IMR-90 (cell line): Measurements from ENCODE around the gene INPP5F. TPM values are rescaled to one million over a fixed set of nuclear protein-coding genes. Genes with fewer than 3 reads are reported as not detected.

Experiments
- ATAC-seq: fragments of 200-7000 bp; cut with Tn5 transposase; 2 replicates; pipeline ENCODE4 v1.9.1; 2020; ENCODE audit warnings: low read depth, mild to moderate bottlenecking, moderate library complexity
- BruUV-seq: library from RNA; stranded (reverse); fragments of 400-500 nt; replicated peaks from 2 replicates; lab custom pipeline; 2021; lab: Mats Ljungman, UMichigan
- CTCF ChIA-PET: fragments of 300-600 bp; formaldehyde crosslinking; extraction: SDS; loops from one replicate; lab custom pipeline; 2021; ENCODE audit warnings: antibody characterized with exemption; lab: Yijun Ruan, JAX
- POLR2A ChIA-PET: fragments of 300-600 bp; sonication (Branson Sonifier 250); formaldehyde crosslinking; loops from one replicate; lab custom pipeline; 2022; ENCODE audit warnings: antibody characterized with exemption; ENCODE audit not compliant: unreplicated experiment; lab: Charles Lee
- DNase-seq: peaks from one replicate; pipeline ENCODE4 v3.0.0; 2013
- H2AFZ ChIP-seq: replicated peaks from 2 replicates; pipeline ENCODE3; 2013; ENCODE audit warnings: low read length, mild to moderate bottlenecking; ENCODE audit not compliant: poor library complexity
- H2AK5ac ChIP-seq: 2 replicates; pipeline ENCODE4 v1.6.1; 2013; ENCODE audit warnings: low read depth, low read length, inconsistent platforms
- H2AK9ac ChIP-seq: replicated peaks from 2 replicates; pipeline ENCODE3; 2013; ENCODE audit warnings: mild to moderate bottlenecking, low read depth, low read length, moderate library complexity; ENCODE audit not compliant: poor library complexity
- H2BK120ac ChIP-seq: 2 replicates; pipeline ENCODE4 v1.6.1; 2013; ENCODE audit warnings: low read depth, low read length, inconsistent platforms
- H2BK15ac ChIP-seq: 3 replicates; pipeline ENCODE4 v1.6.1; 2013; ENCODE audit warnings: low read depth, low read length, inconsistent platforms
- H2BK20ac ChIP-seq: 2 replicates; pipeline ENCODE4 v1.6.1; 2013; ENCODE audit warnings: low read depth, mild to moderate bottlenecking, inconsistent platforms, low read length, moderate library complexity
- H2BK5ac ChIP-seq: 2 replicates; pipeline ENCODE4 v1.6.1; 2013; ENCODE audit warnings: mild to moderate bottlenecking, low read depth, low read length, inconsistent platforms; ENCODE audit not compliant: poor library complexity, severe bottlenecking
- H3K14ac ChIP-seq: replicated peaks from 2 replicates; pipeline ENCODE4 v1.6.1; 2013; ENCODE audit warnings: low read depth, low read length, inconsistent platforms
- H3K18ac ChIP-seq: 2 replicates; pipeline ENCODE4 v1.6.1; 2013; ENCODE audit warnings: low read depth, low read length, control low read depth
- H3K23ac ChIP-seq: 2 replicates; pipeline ENCODE4 v1.6.1; 2013; ENCODE audit warnings: low read depth, low read length, inconsistent platforms
- H3K27ac ChIP-seq: 2 replicates; pipeline ENCODE4 v1.5.1; 2013; ENCODE audit warnings: mild to moderate bottlenecking, control low read depth, low read length; ENCODE audit not compliant: insufficient read depth
- H3K27me3 ChIP-seq: 2 replicates; pipeline ENCODE4 v1.6.1; 2013; ENCODE audit warnings: low read length; ENCODE audit not compliant: control insufficient read depth, insufficient read depth
- H3K36me3 ChIP-seq: 2 replicates; pipeline ENCODE4 v1.6.1; 2013; ENCODE audit warnings: low read length, mixed read lengths; ENCODE audit not compliant: control insufficient read depth, insufficient read depth
- H3K4ac ChIP-seq: 2 replicates; pipeline ENCODE4 v1.6.1; 2013; ENCODE audit warnings: low read depth, low read length, inconsistent platforms
- H3K4me1 ChIP-seq: 2 replicates; pipeline ENCODE4 v1.6.1; 2013; ENCODE audit warnings: low read length, mixed read lengths; ENCODE audit not compliant: control insufficient read depth, insufficient read depth
- H3K4me2 ChIP-seq: 2 replicates; pipeline ENCODE4 v1.6.1; 2013; ENCODE audit warnings: low read depth, mild to moderate bottlenecking, control low read depth, low read length, moderate library complexity
- H3K4me3 ChIP-seq: 2 replicates; pipeline ENCODE4 v1.5.1; 2013; ENCODE audit warnings: low read depth, mild to moderate bottlenecking, control low read depth, low read length, moderate library complexity; ENCODE audit not compliant: insufficient read depth
- H3K56ac ChIP-seq: 2 replicates; pipeline ENCODE4 v1.6.1; 2013; ENCODE audit warnings: low read length, inconsistent platforms; ENCODE audit not compliant: insufficient read depth; ENCODE audit errors: extremely low read depth
- H3K79me1 ChIP-seq, 2 experiments: 2 replicates each; pipeline ENCODE4 v1.6.1; 2013; ENCODE audit warnings: low read length in 2 of 2, inconsistent platforms in 1 of 2, low read depth in 1 of 2
- H3K9ac ChIP-seq: 2 replicates; pipeline ENCODE4 v1.6.1; 2013; ENCODE audit warnings: low read depth, low read length, control low read depth
- H3K9me1 ChIP-seq: 2 replicates; pipeline ENCODE4 v1.6.1; 2013; ENCODE audit warnings: low read length, inconsistent platforms; ENCODE audit not compliant: insufficient read depth
- H3K9me3 ChIP-seq: 2 replicates; pipeline ENCODE4 v1.6.1; 2013; ENCODE audit warnings: low read length; ENCODE audit not compliant: control insufficient read depth, insufficient read depth
- H4K20me1 ChIP-seq: 2 replicates; pipeline ENCODE4 v1.6.1; 2013; ENCODE audit warnings: low read length, inconsistent platforms; ENCODE audit not compliant: insufficient read depth
- H4K5ac ChIP-seq: 2 replicates; pipeline ENCODE4 v1.6.1; 2013; ENCODE audit warnings: mild to moderate bottlenecking, low read depth, low read length, control low read depth
- H4K8ac ChIP-seq, 2 experiments: 2 replicates each; pipeline ENCODE4 v1.6.1; 2013; ENCODE audit warnings: low read depth in 2 of 2, low read length in 2 of 2, control low read depth in 1 of 2, inconsistent platforms in 1 of 2
- H4K91ac ChIP-seq: 2 replicates; pipeline ENCODE4 v1.6.1; 2013; ENCODE audit warnings: low read depth, low read length, inconsistent platforms; ENCODE audit not compliant: insufficient read depth
- BHLHE40 ChIP-seq: fragments of 150-350 bp; IDR thresholded peaks from 2 replicates; pipeline ENCODE4 v1.6.1; 2016; ENCODE audit warnings: mild to moderate bottlenecking, low read depth, low read length
- CEBPB ChIP-seq: IDR thresholded peaks from 2 replicates; pipeline ENCODE4 v1.6.1; 2012; ENCODE audit warnings: low read depth, low read length, improper control_type of control experiment
- CHD1 ChIP-seq: IDR thresholded peaks from 2 replicates; pipeline ENCODE4 v1.6.1; 2012; ENCODE audit warnings: low read depth, low read length, improper control_type of control experiment
- FOS ChIP-seq: fragments of 150-350 bp; IDR thresholded peaks from 2 replicates; pipeline ENCODE4 v1.6.1; 2016; ENCODE audit warnings: low read depth, low read length
- MAFK ChIP-seq: IDR thresholded peaks from 2 replicates; pipeline ENCODE4 v1.6.1; 2012; ENCODE audit warnings: low read depth, low read length, improper control_type of control experiment
- MAZ ChIP-seq: IDR thresholded peaks from 2 replicates; pipeline ENCODE4 v1.6.1; 2012; ENCODE audit warnings: low read depth, mild to moderate bottlenecking, low read length, improper control_type of control experiment, moderate library complexity, borderline replicate concordance
- MXI1 ChIP-seq: IDR thresholded peaks from 2 replicates; pipeline ENCODE4 v1.6.1; 2012; ENCODE audit warnings: low read depth, mild to moderate bottlenecking, low read length, moderate library complexity, borderline replicate concordance
- NFE2L2 ChIP-seq: fragments of 150-350 bp; IDR thresholded peaks from 2 replicates; pipeline ENCODE4 v1.6.1; 2016; ENCODE audit warnings: low read depth, mild to moderate bottlenecking, low read length
- POLR2A ChIP-seq: IDR thresholded peaks from 2 replicates; pipeline ENCODE4 v1.6.1; 2012; ENCODE audit warnings: mild to moderate bottlenecking, low read depth, low read length
- RAD21 ChIP-seq: IDR thresholded peaks from 2 replicates; pipeline ENCODE4 v1.6.1; 2012; ENCODE audit warnings: low read length, improper control_type of control experiment
- RCOR1 ChIP-seq: IDR thresholded peaks from 2 replicates; pipeline ENCODE4 v1.6.1; 2012; ENCODE audit warnings: mild to moderate bottlenecking, low read length, improper control_type of control experiment; ENCODE audit not compliant: insufficient replicate concordance
- RFX5 ChIP-seq: IDR thresholded peaks from 2 replicates; pipeline ENCODE4 v1.8.0; 2012; ENCODE audit warnings: low read depth, mild to moderate bottlenecking, low read length, moderate library complexity
- SMC3 ChIP-seq: fragments of 150-350 bp; IDR thresholded peaks from 2 replicates; pipeline ENCODE4 v1.6.1; 2016; ENCODE audit warnings: low read depth, mild to moderate bottlenecking, antibody characterized with exemption, low read length, moderate library complexity
- WGBS, 2 experiments: methylation state at CpG; one replicate each; pipeline versions ENCODE4 v1.1.5 to v1.1.7; 2013; ENCODE audit warnings: missing lambda C conversion rate in 2 of 2; ENCODE audit not compliant: insufficient read length in 1 of 2; ENCODE audit errors: extremely low coverage in 2 of 2; 5-methylcytosine and 5-hydroxymethylcytosine counted together
- dilution Hi-C: fragments of 300-500 bp; cut with HindIII; formaldehyde crosslinking; loops from one replicate; pipeline ENCODE4 v1.14.3; 2018; ENCODE audit warnings: low sequenced_read_pairs; ENCODE audit not compliant: unreplicated experiment
- in situ Hi-C: fragments of 300-500 bp; cut with MboI; formaldehyde crosslinking; loops from 3 replicates; pipeline ENCODE4 v1.14.3; 2019; ENCODE audit warnings: low sequenced_read_pairs, inconsistent platforms, mixed read lengths
- intact Hi-C: fragments of 100-400 bp; cut with micrococcal nuclease; formaldehyde crosslinking; loops from 2 replicates; pipeline ENCODE4 v1.10.0; 2022
- polyA plus RNA-seq, 3 experiments: library from polyadenylated mRNA; depleted of rRNA; stranded (reverse); fragments of >200 nt; gene quantifications; 2 replicates each; pipeline ENCODE4 v1.2.3, GENCODE V29; 2012; ENCODE audit warnings: low replicate concordance in 1 of 3
- total RNA-seq: library from RNA; depleted of rRNA; stranded (reverse); fragments of >200 nt; gene quantifications from 2 replicates; pipeline ENCODE4 v1.2.3, GENCODE V29; 2012
- TF ChIP-seq, protein P1 (sequence below): conservative IDR thresholded peaks from 2 replicates; pipeline ENCODE4 v1.5.1; 2012; ENCODE audit warnings: mild to moderate bottlenecking, low read depth, low read length, improper control_type of control experiment
- TF ChIP-seq, protein P2 (sequence below): fragments of 150-350 bp; IDR thresholded peaks from 2 replicates; pipeline ENCODE4 v1.6.1; 2017; ENCODE audit warnings: mild to moderate bottlenecking, antibody characterized with exemption, low read length, low read depth
- TF ChIP-seq, protein P3 (sequence below): fragments of 150-350 bp; IDR thresholded peaks from 2 replicates; pipeline ENCODE4 v1.6.1; 2016; ENCODE audit warnings: low read depth, mild to moderate bottlenecking, low read length, moderate library complexity, borderline replicate concordance

INPP5F gene
- total and polyA plus RNA-seq, 2 of the 4 experiments (the other 2 are of a cell fraction): 19.0 to 29.6 TPM

DNA sequence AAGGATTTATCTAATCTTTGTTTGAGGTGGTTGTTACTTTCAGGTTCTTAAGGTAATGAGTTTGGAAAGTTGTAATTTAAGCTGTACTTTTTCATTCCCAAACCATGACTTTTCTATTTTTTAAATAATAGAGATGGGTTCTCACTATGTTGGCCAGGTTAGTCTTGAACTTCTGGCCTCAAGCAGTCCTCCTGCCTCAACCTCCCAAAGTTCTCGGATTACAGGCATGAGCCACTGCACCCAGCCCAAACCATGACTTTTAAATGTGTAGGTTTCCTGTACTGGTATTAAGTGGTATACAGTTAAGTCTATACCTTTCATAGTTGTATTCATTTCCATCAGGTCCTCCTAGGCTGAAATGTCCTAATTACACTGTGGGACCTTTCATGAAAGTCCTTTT, 10.4 kb downstream of the INPP5F start:
- WGBS, 2 experiments: no CpG with 5 or more reads among the region's 1 CpG
- in situ Hi-C loops: no loop called here
- CTCF ChIA-PET: interaction anchor here (0.9 to 1.2 kb wide), 2 partner anchors 12 to 15 kb away, joined by 3 read pairs; no protein-coding TSS in a partner anchor

More for the DNA sequence above, 10.4 kb downstream of the INPP5F start:
- H4K91ac ChIP-seq: no peak overlapping the region
- H2BK15ac ChIP-seq: no peak overlapping the region
- H2AK9ac ChIP-seq: no peak overlapping the region
- no peak overlapping the region for H2BK120ac ChIP-seq
- no peak overlapping the region for H3K18ac ChIP-seq
- H3K27me3 ChIP-seq: no peaks in the 10 kb centered on the region
- dilution Hi-C loops: no loop called here
- H3K27ac ChIP-seq: no peak overlapping the region
- H3K4me3 ChIP-seq: no peak overlapping the region
- H4K5ac ChIP-seq: no peak overlapping the region
- H3K23ac ChIP-seq: no peak overlapping the region
- H3K36me3 ChIP-seq: no peaks in the 10 kb centered on the region
- no peaks in the 10 kb centered on the region; the same call in 1 of the 2 replicates for H4K20me1 ChIP-seq
- H3K79me1 ChIP-seq: peaks cover 19 to 57% of the 10 kb centered on the region in 2 experiments
- no peak overlapping the region for H2BK20ac ChIP-seq
- H2AK5ac ChIP-seq: no peak overlapping the region
- no peaks in the 10 kb centered on the region for H3K9me3 ChIP-seq
- no peak overlapping the region for H3K56ac ChIP-seq
- ATAC-seq: no peak
- H4K8ac ChIP-seq: no peak overlapping the region; a peak in 1 of 4 replicates
- peaks cover 2% of the 10 kb centered on the region for H3K9me1 ChIP-seq
- intact Hi-C loops: no loop called here
- BruUV-seq: no TSS peak
- H3K4me2 ChIP-seq: no peak overlapping the region
- no peak overlapping the region for H3K9ac ChIP-seq
- DNase-seq: no peak
- no peak overlapping the region for H3K14ac ChIP-seq
- no peak for TF ChIP-seq NFE2L2
- no peak for TF ChIP-seq BHLHE40
- TF ChIP-seq, protein P1, sequence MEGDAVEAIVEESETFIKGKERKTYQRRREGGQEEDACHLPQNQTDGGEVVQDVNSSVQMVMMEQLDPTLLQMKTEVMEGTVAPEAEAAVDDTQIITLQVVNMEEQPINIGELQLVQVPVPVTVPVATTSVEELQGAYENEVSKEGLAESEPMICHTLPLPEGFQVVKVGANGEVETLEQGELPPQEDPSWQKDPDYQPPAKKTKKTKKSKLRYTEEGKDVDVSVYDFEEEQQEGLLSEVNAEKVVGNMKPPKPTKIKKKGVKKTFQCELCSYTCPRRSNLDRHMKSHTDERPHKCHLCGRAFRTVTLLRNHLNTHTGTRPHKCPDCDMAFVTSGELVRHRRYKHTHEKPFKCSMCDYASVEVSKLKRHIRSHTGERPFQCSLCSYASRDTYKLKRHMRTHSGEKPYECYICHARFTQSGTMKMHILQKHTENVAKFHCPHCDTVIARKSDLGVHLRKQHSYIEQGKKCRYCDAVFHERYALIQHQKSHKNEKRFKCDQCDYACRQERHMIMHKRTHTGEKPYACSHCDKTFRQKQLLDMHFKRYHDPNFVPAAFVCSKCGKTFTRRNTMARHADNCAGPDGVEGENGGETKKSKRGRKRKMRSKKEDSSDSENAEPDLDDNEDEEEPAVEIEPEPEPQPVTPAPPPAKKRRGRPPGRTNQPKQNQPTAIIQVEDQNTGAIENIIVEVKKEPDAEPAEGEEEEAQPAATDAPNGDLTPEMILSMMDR: no peak
- TF ChIP-seq FOS: no peak
- TF ChIP-seq CHD1: no peak
- TF ChIP-seq, protein P2, sequence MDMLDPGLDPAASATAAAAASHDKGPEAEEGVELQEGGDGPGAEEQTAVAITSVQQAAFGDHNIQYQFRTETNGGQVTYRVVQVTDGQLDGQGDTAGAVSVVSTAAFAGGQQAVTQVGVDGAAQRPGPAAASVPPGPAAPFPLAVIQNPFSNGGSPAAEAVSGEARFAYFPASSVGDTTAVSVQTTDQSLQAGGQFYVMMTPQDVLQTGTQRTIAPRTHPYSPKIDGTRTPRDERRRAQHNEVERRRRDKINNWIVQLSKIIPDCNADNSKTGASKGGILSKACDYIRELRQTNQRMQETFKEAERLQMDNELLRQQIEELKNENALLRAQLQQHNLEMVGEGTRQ: no peak
- TF ChIP-seq RAD21: no peak
- no peak for TF ChIP-seq MXI1
- no peak for TF ChIP-seq RFX5
- TF ChIP-seq RCOR1: no peak
- no peak for TF ChIP-seq CEBPB
- no peak for TF ChIP-seq POLR2A
- no peak for TF ChIP-seq SMC3
- no peak for TF ChIP-seq MAFK
- no peak for TF ChIP-seq MAZ
- TF ChIP-seq, protein P3, sequence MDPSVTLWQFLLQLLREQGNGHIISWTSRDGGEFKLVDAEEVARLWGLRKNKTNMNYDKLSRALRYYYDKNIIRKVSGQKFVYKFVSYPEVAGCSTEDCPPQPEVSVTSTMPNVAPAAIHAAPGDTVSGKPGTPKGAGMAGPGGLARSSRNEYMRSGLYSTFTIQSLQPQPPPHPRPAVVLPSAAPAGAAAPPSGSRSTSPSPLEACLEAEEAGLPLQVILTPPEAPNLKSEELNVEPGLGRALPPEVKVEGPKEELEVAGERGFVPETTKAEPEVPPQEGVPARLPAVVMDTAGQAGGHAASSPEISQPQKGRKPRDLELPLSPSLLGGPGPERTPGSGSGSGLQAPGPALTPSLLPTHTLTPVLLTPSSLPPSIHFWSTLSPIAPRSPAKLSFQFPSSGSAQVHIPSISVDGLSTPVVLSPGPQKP: no peak
- 0 out of 2 replicates have a peak overlapping the region, but pooled peaks have one; percentile 9 for H3K4ac ChIP-seq
- H2BK5ac ChIP-seq: no peak overlapping the region
- no peak overlapping the region for H2AFZ ChIP-seq
- H3K4me1 ChIP-seq: no peaks in the 10 kb centered on the region
- POLR2A ChIA-PET: no interaction called here
